Trophoblast cell (in vitro differentiated cells and primary cell): ENCODE data around the gene SLC18A3.

Source experiments
- DNase-seq, 2 donors: peaks; one replicate each; pipeline ENCODE4 v3.0.0-alpha.2; 2016
- H2AFZ ChIP-seq: 2 replicates; pipeline ENCODE4 v1.6.1; 2013; ENCODE audit warnings: low read length, moderate library complexity, mild to moderate bottlenecking; ENCODE audit not compliant: insufficient read depth, poor library complexity
- H2AK5ac ChIP-seq: 2 replicates; pipeline ENCODE4 v1.6.1; 2013; ENCODE audit warnings: mild to moderate bottlenecking, low read length
- H2BK120ac ChIP-seq: 2 replicates; pipeline ENCODE4 v1.6.1; 2013; ENCODE audit warnings: low read length, mild to moderate bottlenecking, moderate library complexity; ENCODE audit not compliant: insufficient read depth, poor library complexity
- H2BK12ac ChIP-seq: 2 replicates; pipeline ENCODE4 v1.6.1; 2013; ENCODE audit warnings: mild to moderate bottlenecking, low read length, moderate library complexity
- H2BK5ac ChIP-seq: 2 replicates; pipeline ENCODE4 v1.6.1; 2013; ENCODE audit warnings: low read length, low read depth, moderate library complexity, mild to moderate bottlenecking; ENCODE audit not compliant: poor library complexity
- H3K14ac ChIP-seq: 2 replicates; pipeline ENCODE4 v1.6.1; 2013; ENCODE audit warnings: mild to moderate bottlenecking, low read length
- H3K18ac ChIP-seq: 2 replicates; pipeline ENCODE4 v1.6.1; 2013; ENCODE audit warnings: mild to moderate bottlenecking, low read length
- H3K23ac ChIP-seq: 2 replicates; pipeline ENCODE4 v1.6.1; 2013; ENCODE audit warnings: low read length
- H3K27ac ChIP-seq: 2 replicates; pipeline ENCODE4 v1.5.1; 2013; ENCODE audit warnings: low read depth, mild to moderate bottlenecking, inconsistent platforms, low read length, moderate library complexity
- H3K27me3 ChIP-seq: 2 replicates; pipeline ENCODE4 v1.6.1; 2013; ENCODE audit warnings: inconsistent platforms, mild to moderate bottlenecking, low read length, moderate library complexity; ENCODE audit not compliant: insufficient read depth
- H3K36me3 ChIP-seq, 2 experiments: 1 replicate in 1 of 2; 2 replicates in 1 of 2; pipeline ENCODE4 v1.6.1; 2013; ENCODE audit warnings: low read length in 2 of 2, mild to moderate bottlenecking in 2 of 2, moderate library complexity in 1 of 2; ENCODE audit not compliant: insufficient read depth in 2 of 2, control insufficient read depth in 1 of 2
- H3K4ac ChIP-seq: 2 replicates; pipeline ENCODE4 v1.6.1; 2013; ENCODE audit warnings: low read depth, mild to moderate bottlenecking, low read length, moderate library complexity
- H3K4me1 ChIP-seq, 2 experiments: 1 replicate in 1 of 2; 2 replicates in 1 of 2; pipeline ENCODE4 v1.6.1; 2013; ENCODE audit warnings: low read length in 2 of 2, mild to moderate bottlenecking in 2 of 2, moderate library complexity in 1 of 2; ENCODE audit not compliant: insufficient read depth in 2 of 2, control insufficient read depth in 1 of 2
- H3K4me2 ChIP-seq: 2 replicates; pipeline ENCODE4 v1.6.1; 2013; ENCODE audit warnings: inconsistent platforms, mild to moderate bottlenecking, low read length, moderate library complexity
- H3K4me3 ChIP-seq: 2 replicates; pipeline ENCODE4 v1.5.1; 2013; ENCODE audit warnings: mild to moderate bottlenecking, low read depth, low read length, inconsistent platforms
- H3K79me1 ChIP-seq: one replicate; pipeline ENCODE4 v1.6.1; 2013; ENCODE audit warnings: low read length
- H3K79me2 ChIP-seq: 2 replicates; pipeline ENCODE4 v1.6.1; 2013; ENCODE audit warnings: low read length, mild to moderate bottlenecking; ENCODE audit not compliant: control insufficient read depth, insufficient read depth, poor library complexity
- H3K9ac ChIP-seq: 2 replicates; pipeline ENCODE4 v1.6.1; 2013; ENCODE audit warnings: mild to moderate bottlenecking, low read length
- H3K9me3 ChIP-seq: 2 replicates; pipeline ENCODE4 v1.6.1; 2013; ENCODE audit warnings: low read depth, mild to moderate bottlenecking, control low read depth, inconsistent platforms, low read length; ENCODE audit not compliant: insufficient read depth
- H4K12ac ChIP-seq: 2 replicates; pipeline ENCODE4 v1.6.1; 2013; ENCODE audit warnings: low read depth, mild to moderate bottlenecking, low read length, moderate library complexity
- H4K8ac ChIP-seq: 2 replicates; pipeline ENCODE4 v1.6.1; 2013; ENCODE audit warnings: low read depth, mild to moderate bottlenecking, low read length, moderate library complexity
- H4K91ac ChIP-seq: one replicate; pipeline ENCODE4 v1.6.1; 2013; ENCODE audit warnings: low read depth, mild to moderate bottlenecking, low read length, moderate library complexity
- WGBS: extraction: QIAGEN DNeasy Blood & Tissue Kit; methylation state at CpG from one replicate; pipeline ENCODE4 v1.1.7; 2013; ENCODE audit warnings: missing lambda C conversion rate; ENCODE audit not compliant: insufficient read length, insufficient coverage; ENCODE audit errors: extremely low coverage; 5-methylcytosine and 5-hydroxymethylcytosine counted together

SLC18A3 gene

DNA sequence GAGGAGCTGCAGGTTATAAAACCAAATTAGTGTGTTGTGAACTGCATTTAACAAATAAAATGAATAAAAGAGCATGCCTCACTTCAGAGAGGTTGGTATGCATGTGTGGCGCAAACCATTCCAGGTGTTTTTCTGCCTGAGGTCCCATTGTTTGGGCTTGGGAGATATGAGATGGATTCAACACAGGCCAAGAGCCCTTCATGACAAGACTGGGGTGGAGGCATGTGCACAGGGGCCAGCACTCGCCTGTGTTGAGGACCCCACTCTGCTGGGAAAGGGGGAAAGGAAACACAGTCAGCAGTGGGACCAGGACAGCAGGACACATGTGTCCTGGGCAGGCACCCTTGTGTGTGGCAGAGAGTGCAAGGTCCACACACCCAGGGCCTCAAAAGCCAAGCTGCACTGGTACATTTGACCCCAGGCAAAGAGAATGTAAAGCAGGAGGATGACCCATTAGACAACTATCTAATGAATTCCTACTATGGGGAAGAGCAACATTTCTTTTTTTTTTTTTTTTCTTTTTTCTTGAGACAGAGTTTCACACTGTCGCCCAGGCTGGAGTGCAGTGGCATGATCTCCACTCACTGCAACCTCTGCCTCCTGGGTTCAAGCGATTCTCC is 9.2 kb upstream of the SLC18A3 start:
- DNase-seq: peak; percentile 51 to 85
- Histone ChIP-seq H3K9me3 (peaks cover 4% of the 10 kb centered on the region), H2BK120ac (peak overlapping the region; percentile 62), H3K4me3 (no peak overlapping the region), H2AK5ac (peak overlapping the region; percentile 25), H3K27ac (peak overlapping the region; percentile 67), H3K79me1 (peaks cover 33% of the 10 kb centered on the region), H3K23ac (no peak overlapping the region), H3K4me1 (peaks cover 41 to 45% of the 10 kb centered on the region in 2 experiments), H3K9ac (no peak overlapping the region), H3K14ac (peak overlapping the region; percentile 74), H3K4me2 (no peak overlapping the region), H3K18ac (peak overlapping the region; percentile 76), H2BK5ac (peak overlapping the region; percentile 83), H3K27me3 (peaks cover 3% of the 10 kb centered on the region), H2AFZ (no peak overlapping the region), H3K36me3 (no peaks in the 10 kb centered on the region), H2BK12ac (no peak overlapping the region), H3K79me2 (peaks cover 4% of the 10 kb centered on the region), H4K91ac (peak overlapping the region; percentile 92), H4K12ac (no peak overlapping the region), H4K8ac (peak overlapping the region; percentile 36), H3K4ac (no peak overlapping the region)
- WGBS: no CpG with 5 or more reads among the region's 4 CpGs

- H3K18ac ChIP-seq: no peak overlapping the region
- no peak overlapping the region for H4K8ac ChIP-seq
- H2AFZ ChIP-seq: no peak overlapping the region
- H3K9ac ChIP-seq: no peak overlapping the region
- H3K4ac ChIP-seq: no peak overlapping the region
- peak overlapping the region; percentile 34 for H2BK120ac ChIP-seq
- no peak overlapping the region for H3K23ac ChIP-seq
- peak overlapping the region; percentile 35 for H2BK5ac ChIP-seq
- H2BK12ac ChIP-seq: peak overlapping the region; percentile 21
- H3K79me2 ChIP-seq: peaks cover 4% of the 10 kb centered on the region
- H3K36me3 ChIP-seq: no peaks in the 10 kb centered on the region
- H3K27ac ChIP-seq: peak overlapping the region; percentile 64
- peaks cover 4% of the 10 kb centered on the region for H3K9me3 ChIP-seq
- peaks cover 31% of the 10 kb centered on the region for H3K79me1 ChIP-seq
- H2AK5ac ChIP-seq: no peak overlapping the region
- H3K14ac ChIP-seq: no peak overlapping the region
- peak overlapping the region; percentile 61 for H4K91ac ChIP-seq
- peaks cover 36 to 38% of the 10 kb centered on the region in 2 experiments for H3K4me1 ChIP-seq
- H3K27me3 ChIP-seq: peaks cover 3% of the 10 kb centered on the region
- WGBS: no CpG with 5 or more reads among the region's 7 CpGs
- DNase-seq: peak; percentile 23 to 28
- H3K4me2 ChIP-seq: no peak overlapping the region
- no peak overlapping the region for H3K4me3 ChIP-seq
- no peak overlapping the region for H4K12ac ChIP-seq
These were observed 8.3 kb upstream of the SLC18A3 start for GRCh38 chr10:49601857-49602256.

DNA sequence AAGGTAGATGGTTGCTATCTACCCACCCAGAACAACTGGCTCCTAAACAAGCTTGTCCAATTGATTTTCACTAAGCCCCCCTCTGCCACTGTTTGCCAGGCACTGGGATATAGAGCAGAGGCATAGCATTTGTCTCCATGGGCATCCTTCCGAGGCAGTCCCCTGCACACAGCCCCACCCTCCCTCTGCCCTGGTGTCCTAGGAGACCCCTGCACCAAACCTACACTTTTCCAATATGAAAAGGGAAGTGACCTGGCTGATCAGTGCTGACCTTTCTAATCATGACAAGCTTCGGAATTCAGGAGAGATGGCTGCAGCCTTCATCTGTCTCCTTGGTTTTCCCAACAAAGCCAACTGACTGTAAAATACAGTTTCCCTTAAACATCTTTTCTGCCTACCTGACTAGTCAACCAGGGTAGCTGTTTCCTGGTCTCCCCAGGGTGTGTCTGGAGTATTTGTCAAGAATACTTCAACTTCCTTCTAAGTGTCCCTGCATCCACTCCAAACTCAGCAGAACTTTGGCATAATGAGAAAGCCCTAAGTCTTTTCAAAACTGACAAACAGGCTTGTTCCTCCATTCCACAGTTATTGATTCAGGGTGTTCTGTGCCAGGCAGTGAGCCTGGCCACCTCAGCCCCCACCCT is 7.6 kb upstream of the SLC18A3 start:
- no peaks in the 10 kb centered on the region for H3K36me3 ChIP-seq
- H2AFZ ChIP-seq: no peak overlapping the region
- no CpG with 5 or more reads among the region's 2 CpGs for WGBS
- no peak overlapping the region for H4K12ac ChIP-seq
- no peak overlapping the region for H3K18ac ChIP-seq
- H3K4me3 ChIP-seq: no peak overlapping the region
- H2BK120ac ChIP-seq: no peak overlapping the region
- peaks cover 4% of the 10 kb centered on the region for H3K9me3 ChIP-seq
- peaks cover 4% of the 10 kb centered on the region for H3K79me2 ChIP-seq
- H3K4ac ChIP-seq: no peak overlapping the region
- H4K91ac ChIP-seq: peak overlapping the region; percentile 15
- H2BK5ac ChIP-seq: no peak overlapping the region
- no peak for DNase-seq
- H3K9ac ChIP-seq: no peak overlapping the region
- H2BK12ac ChIP-seq: peak overlapping the region; percentile 23
- peak overlapping the region; percentile 39 for H2AK5ac ChIP-seq
- no peak overlapping the region for H4K8ac ChIP-seq
- H3K4me2 ChIP-seq: no peak overlapping the region
- H3K27me3 ChIP-seq: peaks cover 7% of the 10 kb centered on the region
- H3K27ac ChIP-seq: peak overlapping the region; percentile 51
- peaks cover 31% of the 10 kb centered on the region for H3K79me1 ChIP-seq
- H3K14ac ChIP-seq: no peak overlapping the region
- H3K4me1 ChIP-seq: peaks cover 36 to 42% of the 10 kb centered on the region in 2 experiments
- H3K23ac ChIP-seq: no peak overlapping the region

GRCh38 chr10:49605216-49605938 is 4.7 kb upstream of the SLC18A3 start:
- no peak overlapping the region for H4K12ac ChIP-seq
- H4K8ac ChIP-seq: no peak overlapping the region
- H3K4me2 ChIP-seq: no peak overlapping the region
- H3K14ac ChIP-seq: no peak overlapping the region
- H3K18ac ChIP-seq: no peak overlapping the region
- H3K23ac ChIP-seq: no peak overlapping the region
- no peak overlapping the region for H2AK5ac ChIP-seq
- no peak for DNase-seq
- H3K9me3 ChIP-seq: peaks cover 8% of the 10 kb centered on the region
- H2BK12ac ChIP-seq: no peak overlapping the region
- no peaks in the 10 kb centered on the region for H3K79me2 ChIP-seq
- no peak overlapping the region for H3K4me3 ChIP-seq
- peaks cover 9% of the 10 kb centered on the region for H3K79me1 ChIP-seq
- H3K27ac ChIP-seq: no peak overlapping the region
- H3K4ac ChIP-seq: no peak overlapping the region
- H3K4me1 ChIP-seq: peaks cover 17 to 26% of the 10 kb centered on the region in 2 experiments
- H2AFZ ChIP-seq: no peak overlapping the region
- H2BK120ac ChIP-seq: no peak overlapping the region
- H4K91ac ChIP-seq: no peak overlapping the region
- H3K36me3 ChIP-seq: no peaks in the 10 kb centered on the region
- peaks cover 32% of the 10 kb centered on the region for H3K27me3 ChIP-seq
- no CpG with 5 or more reads among the region's 6 CpGs for WGBS
- H2BK5ac ChIP-seq: no peak overlapping the region
- no peak overlapping the region for H3K9ac ChIP-seq
